Measurements from ENCODE around the gene MTCH1. TPM values are rescaled to one million over a fixed set of nuclear protein-coding genes. Genes with fewer than 3 reads are reported as not detected.

MTCH1 gene
- total and polyA plus RNA-seq, 2 of the 4 experiments (the other 2 are of a cell fraction): 215 to 263 TPM

DNA sequence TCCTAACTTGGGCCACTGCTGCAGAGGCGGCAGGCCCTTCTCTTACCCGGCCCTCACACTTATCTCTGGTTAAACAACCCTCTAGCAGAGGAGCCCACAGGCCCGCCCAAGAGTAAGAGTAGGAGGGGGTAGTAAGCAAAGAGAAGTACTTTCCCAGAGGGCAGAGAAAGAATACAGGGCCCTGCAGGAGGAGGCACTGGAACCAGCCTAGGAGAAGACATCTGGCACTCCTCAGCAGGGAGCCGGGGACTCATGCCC, 10.1 kb downstream of the MTCH1 start:
- H3K56ac ChIP-seq (ENCODE audit: extremely low read depth, insufficient read depth, low read length): no peak overlapping the region
- no peak overlapping the region for H3K14ac ChIP-seq (replicated peaks; ENCODE audit: low read depth, low read length)
- intact Hi-C loops (cut with micrococcal nuclease) (no loop called here), in situ Hi-C loops (cut with MboI; ENCODE audit: low sequenced_read_pairs) (no loop called here), dilution Hi-C loops (cut with HindIII; ENCODE audit: low sequenced_read_pairs, unreplicated experiment) (no loop called here)
- no peaks in the 10 kb centered on the region for H3K9me3 ChIP-seq (ENCODE audit: control insufficient read depth, insufficient read depth, low read length)
- H2AK5ac ChIP-seq (ENCODE audit: low read depth, low read length): no peak overlapping the region
- H3K18ac ChIP-seq (ENCODE audit: low read depth, low read length): no peak overlapping the region
- ATAC-seq (ENCODE audit: low read depth) (no peak), DNase-seq (no peak)
- no peak overlapping the region for H4K91ac ChIP-seq (ENCODE audit: insufficient read depth, low read depth, low read length)
- H3K4ac ChIP-seq (ENCODE audit: low read depth, low read length): no peak overlapping the region
- peaks cover 4% of the 10 kb centered on the region; the same call in 1 of the 2 replicates for H3K9me1 ChIP-seq (ENCODE audit: insufficient read depth, low read length)
- whole genome bisulfite sequencing, 2 experiments (ENCODE audit: extremely low coverage in 2 of 2, insufficient read length in 1 of 2): no CpG with 5 or more reads among the region's 4 CpGs
- H3K27ac ChIP-seq (ENCODE audit: insufficient read depth, low read length): no peak overlapping the region
- no peak overlapping the region for H2BK5ac ChIP-seq (ENCODE audit: low read depth, low read length, poor library complexity, severe bottlenecking)
- H3K36me3 ChIP-seq (ENCODE audit: control insufficient read depth, insufficient read depth, low read length): peaks cover 80% of the 10 kb centered on the region
- no peak overlapping the region for H2BK20ac ChIP-seq (ENCODE audit: low read depth, low read length)
- no peak overlapping the region for H3K9ac ChIP-seq (ENCODE audit: low read depth, low read length)
- POLR2A ChIA-PET (ENCODE audit: unreplicated experiment): no interaction called here
- H3K79me1 ChIP-seq (ENCODE audit: low read depth in 1 of 2, low read length in 2 of 2): peaks cover 65 to 77% of the 10 kb centered on the region in 2 experiments
- no peak overlapping the region for H2AFZ ChIP-seq (replicated peaks; ENCODE audit: low read length, poor library complexity)
- H3K4me1 ChIP-seq (ENCODE audit: control insufficient read depth, insufficient read depth, low read length): peaks cover 3% of the 10 kb centered on the region; the same call in 1 of the 2 replicates
- H2AK9ac ChIP-seq (replicated peaks; ENCODE audit: low read depth, low read length, poor library complexity): no peak overlapping the region
- H3K23ac ChIP-seq (ENCODE audit: low read depth, low read length): no peak overlapping the region
- CTCF ChIA-PET: no interaction called here
- no peak for TF ChIP-seq MXI1 (IDR thresholded peaks at IDR 0.05; ENCODE audit: borderline replicate concordance, low read depth, low read length)
- no peak for TF ChIP-seq RCOR1 (IDR thresholded peaks at IDR 0.05; ENCODE audit: insufficient replicate concordance, low read length)
- no peak for TF ChIP-seq MAZ (IDR thresholded peaks at IDR 0.05; ENCODE audit: borderline replicate concordance, low read depth, low read length)
- TF ChIP-seq MAFK (IDR thresholded peaks at IDR 0.05; ENCODE audit: low read depth, low read length): no peak
- TF ChIP-seq, protein P1, sequence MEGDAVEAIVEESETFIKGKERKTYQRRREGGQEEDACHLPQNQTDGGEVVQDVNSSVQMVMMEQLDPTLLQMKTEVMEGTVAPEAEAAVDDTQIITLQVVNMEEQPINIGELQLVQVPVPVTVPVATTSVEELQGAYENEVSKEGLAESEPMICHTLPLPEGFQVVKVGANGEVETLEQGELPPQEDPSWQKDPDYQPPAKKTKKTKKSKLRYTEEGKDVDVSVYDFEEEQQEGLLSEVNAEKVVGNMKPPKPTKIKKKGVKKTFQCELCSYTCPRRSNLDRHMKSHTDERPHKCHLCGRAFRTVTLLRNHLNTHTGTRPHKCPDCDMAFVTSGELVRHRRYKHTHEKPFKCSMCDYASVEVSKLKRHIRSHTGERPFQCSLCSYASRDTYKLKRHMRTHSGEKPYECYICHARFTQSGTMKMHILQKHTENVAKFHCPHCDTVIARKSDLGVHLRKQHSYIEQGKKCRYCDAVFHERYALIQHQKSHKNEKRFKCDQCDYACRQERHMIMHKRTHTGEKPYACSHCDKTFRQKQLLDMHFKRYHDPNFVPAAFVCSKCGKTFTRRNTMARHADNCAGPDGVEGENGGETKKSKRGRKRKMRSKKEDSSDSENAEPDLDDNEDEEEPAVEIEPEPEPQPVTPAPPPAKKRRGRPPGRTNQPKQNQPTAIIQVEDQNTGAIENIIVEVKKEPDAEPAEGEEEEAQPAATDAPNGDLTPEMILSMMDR (conservative IDR thresholded peaks at IDR 0.05; ENCODE audit: low read depth, low read length): no peak
- no peak for TF ChIP-seq NFE2L2 (IDR thresholded peaks at IDR 0.05; ENCODE audit: low read depth, low read length)
- TF ChIP-seq, protein P2, sequence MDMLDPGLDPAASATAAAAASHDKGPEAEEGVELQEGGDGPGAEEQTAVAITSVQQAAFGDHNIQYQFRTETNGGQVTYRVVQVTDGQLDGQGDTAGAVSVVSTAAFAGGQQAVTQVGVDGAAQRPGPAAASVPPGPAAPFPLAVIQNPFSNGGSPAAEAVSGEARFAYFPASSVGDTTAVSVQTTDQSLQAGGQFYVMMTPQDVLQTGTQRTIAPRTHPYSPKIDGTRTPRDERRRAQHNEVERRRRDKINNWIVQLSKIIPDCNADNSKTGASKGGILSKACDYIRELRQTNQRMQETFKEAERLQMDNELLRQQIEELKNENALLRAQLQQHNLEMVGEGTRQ (IDR thresholded peaks at IDR 0.05; ENCODE audit: low read depth, low read length): no peak
- TF ChIP-seq CEBPB (IDR thresholded peaks at IDR 0.05; ENCODE audit: low read depth, low read length): no peak
- no peak for TF ChIP-seq SMC3 (IDR thresholded peaks at IDR 0.05; ENCODE audit: low read depth, low read length)
- no peak for TF ChIP-seq BHLHE40 (IDR thresholded peaks at IDR 0.05; ENCODE audit: low read depth, low read length)
- TF ChIP-seq CHD1 (IDR thresholded peaks at IDR 0.05; ENCODE audit: low read depth, low read length): no peak
- no peak for TF ChIP-seq FOS (IDR thresholded peaks at IDR 0.05; ENCODE audit: low read depth, low read length)
- no peak for TF ChIP-seq RAD21 (IDR thresholded peaks at IDR 0.05; ENCODE audit: low read length)
- no peak for TF ChIP-seq RFX5 (IDR thresholded peaks at IDR 0.05; ENCODE audit: low read depth, low read length)
- no peak for TF ChIP-seq POLR2A (IDR thresholded peaks at IDR 0.05; ENCODE audit: low read depth, low read length)
- TF ChIP-seq, protein P3, sequence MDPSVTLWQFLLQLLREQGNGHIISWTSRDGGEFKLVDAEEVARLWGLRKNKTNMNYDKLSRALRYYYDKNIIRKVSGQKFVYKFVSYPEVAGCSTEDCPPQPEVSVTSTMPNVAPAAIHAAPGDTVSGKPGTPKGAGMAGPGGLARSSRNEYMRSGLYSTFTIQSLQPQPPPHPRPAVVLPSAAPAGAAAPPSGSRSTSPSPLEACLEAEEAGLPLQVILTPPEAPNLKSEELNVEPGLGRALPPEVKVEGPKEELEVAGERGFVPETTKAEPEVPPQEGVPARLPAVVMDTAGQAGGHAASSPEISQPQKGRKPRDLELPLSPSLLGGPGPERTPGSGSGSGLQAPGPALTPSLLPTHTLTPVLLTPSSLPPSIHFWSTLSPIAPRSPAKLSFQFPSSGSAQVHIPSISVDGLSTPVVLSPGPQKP (IDR thresholded peaks at IDR 0.05; ENCODE audit: borderline replicate concordance, low read depth, low read length): no peak
- no peak overlapping the region for H3K4me2 ChIP-seq (ENCODE audit: low read depth, low read length)
- no peak overlapping the region for H4K8ac ChIP-seq (ENCODE audit: low read depth in 2 of 2, low read length in 2 of 2)
- H4K5ac ChIP-seq (ENCODE audit: low read depth, low read length): no peak overlapping the region
- H2BK120ac ChIP-seq (ENCODE audit: low read depth, low read length): no peak overlapping the region
- no TSS peak for BruUV-seq (replicated peaks)
- H4K20me1 ChIP-seq (ENCODE audit: insufficient read depth, low read length): peaks cover 59% of the 10 kb centered on the region
- H3K27me3 ChIP-seq (ENCODE audit: control insufficient read depth, insufficient read depth, low read length): no peaks in the 10 kb centered on the region
- no peak overlapping the region for H2BK15ac ChIP-seq (ENCODE audit: low read depth, low read length)
- H3K4me3 ChIP-seq (ENCODE audit: insufficient read depth, low read depth, low read length): no peak overlapping the region

Data from IMR-90 (cell line).